K562 (cell line): ENCODE results near the gene ZFPM1. TPM values are rescaled to one million over a fixed set of nuclear protein-coding genes. Genes with fewer than 3 reads are reported as not detected.

Experiments
- CHD7 ChIP-seq: fragments of 200-600 bp; sonication (generic); IDR thresholded peaks from one replicate; pipeline ENCODE4 v1.6.1; 2012; ENCODE audit warnings: mild to moderate bottlenecking, low read depth, low read length, inconsistent platforms
- ELK3 ChIP-seq: fragments of 450-650 bp; formaldehyde crosslinking; IDR thresholded peaks from 2 replicates; pipeline ENCODE4 v1.4.0; 2020; ENCODE audit warnings: mild to moderate bottlenecking
- HDAC8 ChIP-seq: fragments of 450-650 bp; IDR thresholded peaks from 2 replicates; pipeline ENCODE4 v1.6.1; 2016; ENCODE audit warnings: mild to moderate bottlenecking, missing genetic modification characterization, moderate library complexity, missing compliant biosample characterization
- HMGN3 ChIP-seq: IDR thresholded peaks from 2 replicates; pipeline ENCODE4 v1.6.1; 2011; ENCODE audit warnings: borderline replicate concordance, low read depth, mild to moderate bottlenecking, mixed read lengths, low read length; ENCODE audit not compliant: insufficient read length; ENCODE audit errors: extremely low read depth
- IRF2 ChIP-seq: sonication (generic); formaldehyde crosslinking; IDR thresholded peaks from 2 replicates; pipeline ENCODE4 v1.8.1; 2022; ENCODE audit warnings: mild to moderate bottlenecking, missing genetic modification reagents
- MYBL2 ChIP-seq, 2 experiments: fragments of 450-650 bp in 1 of 2; sonication (generic) in 1 of 2; formaldehyde crosslinking in 1 of 2; IDR thresholded peaks; 2 replicates each; pipeline versions ENCODE4 v1.6.1 to v1.8.1; 2017 to 2022; ENCODE audit warnings: borderline replicate concordance in 1 of 2, inconsistent platforms in 1 of 2, low read depth in 1 of 2, mild to moderate bottlenecking in 1 of 2, missing genetic modification reagents in 1 of 2, moderate library complexity in 1 of 2
- PHF20 ChIP-seq: fragments of 450-650 bp; IDR thresholded peaks from 2 replicates; pipeline ENCODE4 v1.6.1; 2018; ENCODE audit not compliant: partially characterized antibody
- SP2 ChIP-seq: IDR thresholded peaks from 2 replicates; pipeline ENCODE4 v1.6.1; 2011; ENCODE audit warnings: mild to moderate bottlenecking, low read depth, low read length, moderate library complexity; ENCODE audit not compliant: poor library complexity, severe bottlenecking; ENCODE audit errors: extremely low read depth
- XRCC4 ChIP-seq: IDR thresholded peaks from one replicate; pipeline ENCODE4 v1.6.1; 2011; ENCODE audit not compliant: insufficient read depth, insufficient read length; ENCODE audit errors: extremely low read depth
- ZNF175 ChIP-seq: fragments of 200-800 bp; sonication (Bioruptor generic); IDR thresholded peaks from 2 replicates; pipeline ENCODE4 v1.6.1; 2016; ENCODE audit warnings: low read depth, mild to moderate bottlenecking, missing genetic modification characterization, missing compliant biosample characterization
- ZNF197 ChIP-seq: fragments of 200-800 bp; sonication (Bioruptor generic); IDR thresholded peaks from 2 replicates; pipeline ENCODE4 v1.6.1; 2016; ENCODE audit warnings: low read depth, missing genetic modification characterization, missing compliant biosample characterization
- ZNF830 ChIP-seq: fragments of 250-450 bp; sonication (Bioruptor Pico); IDR thresholded peaks from 2 replicates; pipeline ENCODE4 v1.5.0; 2021; ENCODE audit warnings: mild to moderate bottlenecking
- polyA plus RNA-seq, 8 experiments: library from polyadenylated mRNA; depleted of rRNA in 4 of 8; stranded (reverse) in 5 of 8; unstranded in 3 of 8; fragments of >200 nt; fragmentation: Nextera tagmentation in 2 of 8; fragmentation: Illumina TruSeq in 1 of 8; extraction: Ambion mirVana in 2 of 8; extraction: Trizol in 1 of 8; gene quantifications; 2 replicates each; pipeline versions ENCODE4 v1.2.1 to v1.2.3, GENCODE V29; 2011 to 2014; ENCODE audit warnings: inconsistent platforms in 1 of 8, missing spikeins in 1 of 8
- total RNA-seq, 7 experiments: library from RNA; depleted of rRNA in 6 of 7; stranded (reverse); fragments of >200 nt in 6 of 7; fragmentation: Illumina TruSeq in 2 of 7; extraction: Trizol in 2 of 7; gene quantifications; 2 replicates each; pipeline versions ENCODE4 v1.2.1 to v1.2.3, GENCODE V29; 2011 to 2021; ENCODE audit warnings: low replicate concordance in 1 of 7

Gene ZFPM1
- total and polyA plus RNA-seq, 9 of the 15 experiments (the other 6 are each of a cell fraction or from before 2014, with no cell fraction given) = 0.03 to 35.9 (median 1.4) TPM

DNA sequence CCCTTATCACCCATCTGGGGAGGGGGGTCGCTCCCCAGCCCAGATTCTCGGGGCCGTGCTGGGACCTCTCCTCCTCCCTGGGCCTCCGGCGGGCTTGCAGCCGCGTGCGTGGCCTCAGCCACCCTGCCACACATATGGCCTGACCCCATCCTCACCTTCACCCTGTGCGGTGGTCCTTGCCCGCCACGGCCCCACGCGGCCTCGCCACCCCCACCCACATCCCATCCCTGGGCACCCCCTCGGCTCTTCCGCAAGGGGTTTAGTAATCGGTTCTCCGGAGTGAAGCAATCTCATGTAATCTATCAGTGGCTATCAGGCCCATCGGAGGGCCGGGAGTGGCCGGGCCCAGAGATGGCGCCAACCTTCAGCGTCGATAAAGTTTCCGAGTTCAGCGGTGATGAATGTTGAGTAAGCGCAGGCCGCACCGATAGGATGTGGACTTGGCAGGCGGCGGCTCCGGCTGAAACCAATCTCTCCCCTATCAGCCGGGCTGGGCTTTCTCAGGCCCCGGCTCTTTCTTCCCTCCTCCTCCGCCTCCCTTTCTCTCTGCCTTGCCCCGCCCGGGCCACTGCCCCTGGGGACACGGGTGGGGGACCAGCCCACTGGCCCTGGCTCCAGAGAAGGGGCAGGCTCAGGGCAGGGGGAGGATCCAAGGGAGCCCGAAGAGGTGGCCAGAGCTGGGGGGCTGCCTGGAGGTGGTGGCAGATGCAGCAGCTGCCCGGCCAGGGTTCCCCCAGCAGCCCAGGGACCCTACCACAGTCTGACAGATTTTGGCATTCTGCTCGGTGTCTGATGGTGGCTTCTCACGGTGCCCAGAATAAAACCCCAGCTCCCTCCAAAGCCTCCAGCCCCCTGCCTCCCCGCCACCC is 20.8 kb downstream of the ZFPM1 start (continued):
- no peak for TF ChIP-seq CHD7
- TF ChIP-seq PHF20 = no peak
- no peak for TF ChIP-seq XRCC4
- no peak for TF ChIP-seq MYBL2 (IDR thresholded peaks at IDR 0.05; ENCODE audit: low read depth)
- no peak for TF ChIP-seq MYBL2 (CRISPR knock-in tag; IDR thresholded peaks at IDR 0.05; ENCODE audit: borderline replicate concordance)
- no peak for TF ChIP-seq ZNF175 (CRISPR knock-in tag)
- TF ChIP-seq ZNF197 (CRISPR knock-in tag) = no peak; the same call in 1 of the 2 replicates
- TF ChIP-seq ZNF830 (CRISPR knock-in tag) = 0 out of 2 replicates have a peak, but pooled peaks have one; percentile 13
- no peak for TF ChIP-seq HDAC8
- TF ChIP-seq IRF2 (CRISPR knock-in tag) = no peak
- TF ChIP-seq HMGN3 = no peak
- no peak for TF ChIP-seq SP2
- no peak for TF ChIP-seq ELK3 (CRISPR knock-in tag)
